Natural killer cell (primary cell): ENCODE data around the gene CSNK1A1. TPM values are rescaled to one million over a fixed set of nuclear protein-coding genes. Genes with fewer than 3 reads are reported as not detected.

Experiments used
- ATAC-seq, 3 donors: fragments of 150-1000 bp in 2 of 3; fragments of 200-7000 bp in 1 of 3; cut with Tn5 transposase; 1 replicate in 1 of 3; 2 replicates in 2 of 3; pipeline ENCODE4 v1.10.0; 2021; ENCODE audit warnings: mild to moderate bottlenecking in 2 of 3, moderate library complexity in 2 of 3
- DNase-seq, 2 donors: peaks; one replicate each; pipeline versions ENCODE4 v3.0.0 to v3.0.0-alpha.2; 2013 to 2021; ENCODE audit warnings: mixed read lengths in 1 of 2
- H3K27ac ChIP-seq: one replicate; pipeline ENCODE4 v1.5.1; 2013; ENCODE audit warnings: mild to moderate bottlenecking, low read length
- H3K27me3 ChIP-seq: one replicate; pipeline ENCODE4 v1.6.1; 2013; ENCODE audit warnings: low read length; ENCODE audit not compliant: control insufficient read depth, insufficient read depth
- H3K36me3 ChIP-seq: one replicate; pipeline ENCODE4 v1.6.1; 2013; ENCODE audit warnings: low read length; ENCODE audit not compliant: control insufficient read depth, insufficient read depth
- H3K4me1 ChIP-seq: one replicate; pipeline ENCODE4 v1.6.1; 2013; ENCODE audit warnings: low read length; ENCODE audit not compliant: control insufficient read depth, insufficient read depth
- H3K4me3 ChIP-seq: one replicate; pipeline ENCODE4 v1.5.1; 2013; ENCODE audit warnings: low read length
- H3K9me3 ChIP-seq: one replicate; pipeline ENCODE4 v1.6.1; 2013; ENCODE audit warnings: low read length; ENCODE audit not compliant: control insufficient read depth, insufficient read depth
- H3K27ac Mint-ChIP-seq, 2 donors: one replicate each; pipeline ENCODE4 v1.8.0; 2022; ENCODE audit warnings: mild to moderate bottlenecking in 2 of 2, mixed read lengths in 2 of 2, moderate library complexity in 1 of 2
- H3K27me3 Mint-ChIP-seq, 2 donors: one replicate each; pipeline ENCODE4 v1.8.0; 2022; ENCODE audit warnings: low read depth in 2 of 2, mixed read lengths in 2 of 2
- H3K36me3 Mint-ChIP-seq: one replicate; pipeline ENCODE4 v1.8.0; 2022; ENCODE audit warnings: mixed read lengths
- H3K4me1 Mint-ChIP-seq, 2 donors: one replicate each; pipeline ENCODE4 v1.8.0; 2022; ENCODE audit warnings: mixed read lengths in 2 of 2
- H3K4me3 Mint-ChIP-seq: one replicate; pipeline ENCODE4 v1.8.0; 2022; ENCODE audit warnings: mild to moderate bottlenecking, moderate library complexity, mixed read lengths
- H3K9me3 Mint-ChIP-seq, 2 donors: one replicate each; pipeline ENCODE4 v1.8.0; 2022; ENCODE audit warnings: mixed read lengths in 2 of 2
- WGBS: methylation state at CpG from one replicate; pipeline ENCODE4 v1.1.7; 2013; ENCODE audit warnings: missing lambda C conversion rate; ENCODE audit not compliant: insufficient coverage; 5-methylcytosine and 5-hydroxymethylcytosine counted together
- intact Hi-C: fragments of 100-400 bp; cut with micrococcal nuclease; formaldehyde crosslinking; loops from one replicate; pipeline ENCODE4 v1.14.2; 2022
- total RNA-seq, 4 donors: library from RNA; stranded (reverse); fragments of 120-200 nt in 1 of 4; gene quantifications; one replicate each; pipeline versions ENCODE4 v1.2.3 to v1.2.4, GENCODE V29; 2013 to 2022
- TF ChIP-seq, protein P1 (sequence below): fragments of 200-600 bp; IDR thresholded peaks from one replicate; pipeline ENCODE4 v1.8.0; 2022; ENCODE audit warnings: antibody characterized with exemption

Gene CSNK1A1
- total RNA-seq, 3 donors from 2014 or later (not counting 1 experiment from before 2014, with no cell fraction given), result 183 to 209 (median 206) TPM

DNA sequence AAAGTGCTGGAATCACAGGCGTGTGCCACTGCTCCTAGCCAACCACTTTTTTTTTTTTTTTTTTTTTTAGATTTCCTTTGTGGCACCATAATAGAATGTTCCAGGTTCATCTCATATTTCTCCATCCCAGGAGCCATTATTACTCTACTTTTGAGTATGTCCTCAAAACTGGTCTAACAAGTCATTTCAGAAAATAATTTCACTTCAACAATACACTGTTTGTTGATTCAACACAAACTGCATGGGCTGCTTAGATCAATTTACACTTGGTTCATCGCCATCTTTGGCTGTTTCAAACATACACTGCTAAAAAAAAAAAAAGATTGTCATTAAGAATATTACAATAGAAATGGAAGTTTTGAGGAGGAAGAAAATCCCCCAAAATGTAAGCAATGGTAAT is 57.9 kb downstream of the CSNK1A1 start:
- H3K36me3 ChIP-seq, result peaks cover 35% of the 10 kb centered on the region
- DNase-seq (no peak), ATAC-seq (no peak)
- Mint-ChIP-seq H3K9me3 (no peaks in the 10 kb centered on the region), H3K27ac (peak overlapping the region in 1 of 2 donors; percentile 29), H3K4me3 (no peak overlapping the region), H3K36me3 (no peaks in the 10 kb centered on the region), H3K4me1 (peaks cover 0 to 4% of the 10 kb centered on the region in 2 donors), H3K27me3 (no peaks in the 10 kb centered on the region)
- no peaks in the 10 kb centered on the region for H3K27me3 ChIP-seq
- H3K4me1 ChIP-seq, result no peaks in the 10 kb centered on the region
- intact Hi-C loops, result no loop called here
- H3K27ac ChIP-seq, result no peak overlapping the region
- TF ChIP-seq, protein P1, sequence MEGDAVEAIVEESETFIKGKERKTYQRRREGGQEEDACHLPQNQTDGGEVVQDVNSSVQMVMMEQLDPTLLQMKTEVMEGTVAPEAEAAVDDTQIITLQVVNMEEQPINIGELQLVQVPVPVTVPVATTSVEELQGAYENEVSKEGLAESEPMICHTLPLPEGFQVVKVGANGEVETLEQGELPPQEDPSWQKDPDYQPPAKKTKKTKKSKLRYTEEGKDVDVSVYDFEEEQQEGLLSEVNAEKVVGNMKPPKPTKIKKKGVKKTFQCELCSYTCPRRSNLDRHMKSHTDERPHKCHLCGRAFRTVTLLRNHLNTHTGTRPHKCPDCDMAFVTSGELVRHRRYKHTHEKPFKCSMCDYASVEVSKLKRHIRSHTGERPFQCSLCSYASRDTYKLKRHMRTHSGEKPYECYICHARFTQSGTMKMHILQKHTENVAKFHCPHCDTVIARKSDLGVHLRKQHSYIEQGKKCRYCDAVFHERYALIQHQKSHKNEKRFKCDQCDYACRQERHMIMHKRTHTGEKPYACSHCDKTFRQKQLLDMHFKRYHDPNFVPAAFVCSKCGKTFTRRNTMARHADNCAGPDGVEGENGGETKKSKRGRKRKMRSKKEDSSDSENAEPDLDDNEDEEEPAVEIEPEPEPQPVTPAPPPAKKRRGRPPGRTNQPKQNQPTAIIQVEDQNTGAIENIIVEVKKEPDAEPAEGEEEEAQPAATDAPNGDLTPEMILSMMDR, result no peak
- no peaks in the 10 kb centered on the region for H3K9me3 ChIP-seq
- no peak overlapping the region for H3K4me3 ChIP-seq
- 100% methylated on average over 1 of the region's 2 CpGs for WGBS

DNA sequence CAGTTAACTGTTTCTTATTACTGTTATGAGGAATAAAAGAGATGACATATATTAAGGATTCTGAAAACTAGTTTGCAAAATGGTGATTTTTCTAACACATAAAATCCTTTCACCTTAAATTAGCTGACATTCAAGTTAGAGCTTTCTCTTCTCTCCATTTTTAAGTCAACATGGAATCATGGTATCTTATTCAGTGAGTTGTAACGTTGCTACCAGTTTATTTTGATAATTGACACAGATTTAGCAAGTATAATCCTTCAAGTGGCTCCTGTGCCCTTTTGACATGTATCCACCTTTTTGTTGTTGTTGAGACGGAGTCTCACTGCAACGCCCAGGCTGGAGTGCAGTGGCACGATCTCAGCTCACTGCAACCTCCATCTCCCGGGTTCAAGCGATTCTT is 58.5 kb downstream of the CSNK1A1 start:
- no peak for ATAC-seq
- intact Hi-C loops, result no loop called here
- Mint-ChIP-seq H3K27ac (no peak overlapping the region), H3K27me3 (no peaks in the 10 kb centered on the region), H3K4me3 (no peak overlapping the region), H3K36me3 (no peaks in the 10 kb centered on the region), H3K9me3 (no peaks in the 10 kb centered on the region), H3K4me1 (peaks cover 0 to 4% of the 10 kb centered on the region in 2 donors)
- 94% methylated on average over 6 of the region's 6 CpGs for WGBS
- Histone ChIP-seq H3K27me3 (no peaks in the 10 kb centered on the region), H3K4me3 (no peak overlapping the region), H3K4me1 (no peaks in the 10 kb centered on the region), H3K27ac (no peak overlapping the region), H3K36me3 (peaks cover 32% of the 10 kb centered on the region), H3K9me3 (no peaks in the 10 kb centered on the region)
- DNase-seq, result no peak
- TF ChIP-seq, protein P1, result no peak

DNA sequence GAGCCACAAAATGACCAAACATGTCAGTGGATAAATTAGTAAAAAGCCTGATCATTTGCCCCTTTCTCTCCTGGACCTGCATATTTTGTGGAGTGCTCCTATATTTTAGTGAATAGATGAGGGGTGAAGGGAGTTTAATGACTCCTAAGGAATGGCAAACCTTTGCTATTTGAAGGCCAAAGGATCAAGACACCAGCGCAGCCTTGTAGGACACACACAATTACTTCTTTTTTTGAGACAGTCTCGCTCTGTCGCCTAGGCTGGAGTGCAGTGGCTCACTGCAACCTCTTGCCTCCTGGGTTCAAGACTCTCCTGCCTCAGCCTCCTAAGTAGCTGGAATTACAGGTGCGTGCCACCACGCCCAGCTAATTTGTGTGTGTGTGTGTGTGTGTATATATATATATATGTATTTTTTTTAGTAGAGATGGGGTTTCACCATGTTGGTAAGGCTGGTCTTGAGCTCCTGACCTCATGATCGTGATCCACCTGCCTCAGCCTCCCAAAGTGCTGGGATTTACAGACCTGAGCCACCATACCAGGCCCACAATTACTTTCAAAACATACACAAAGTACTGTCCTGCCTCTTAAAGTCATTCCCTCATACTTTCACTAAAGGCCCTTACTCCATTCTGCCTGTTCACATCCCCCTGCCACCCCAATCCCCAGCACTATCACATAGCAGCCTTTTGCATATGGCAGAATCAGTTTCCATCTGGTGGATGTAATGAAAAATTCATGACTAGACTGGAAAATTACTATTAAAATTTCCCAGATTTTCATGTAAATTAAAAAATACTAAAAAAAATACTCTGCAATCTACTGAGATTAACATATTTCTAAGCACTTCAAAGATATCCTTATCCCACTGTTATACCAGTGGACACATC is 60.4 kb downstream of the CSNK1A1 start:
- Mint-ChIP-seq H3K27ac (peak overlapping the region in 1 of 2 donors; percentile 3), H3K4me1 (peaks cover 0 to 13% of the 10 kb centered on the region in 2 donors), H3K9me3 (no peaks in the 10 kb centered on the region), H3K27me3 (no peaks in the 10 kb centered on the region), H3K4me3 (no peak overlapping the region), H3K36me3 (no peaks in the 10 kb centered on the region)
- H3K4me1 ChIP-seq, result no peaks in the 10 kb centered on the region
- WGBS, result 87% methylated on average over 4 of the region's 6 CpGs
- H3K9me3 ChIP-seq, result no peaks in the 10 kb centered on the region
- peaks cover 16% of the 10 kb centered on the region for H3K36me3 ChIP-seq
- intact Hi-C loops, result no loop called here
- H3K4me3 ChIP-seq, result no peak overlapping the region
- DNase-seq (no peak), ATAC-seq (no peak)
- H3K27ac ChIP-seq, result no peak overlapping the region
- TF ChIP-seq, protein P1, result no peak
- H3K27me3 ChIP-seq, result no peaks in the 10 kb centered on the region
